CD8-positive, alpha-beta memory T cell (primary cell): ENCODE results near the gene TELO2. TPM values are rescaled to one million over a fixed set of nuclear protein-coding genes. Genes with fewer than 3 reads are reported as not detected.

Experiments
- CTCF ChIA-PET: fragments of 350-600 bp; sonication (Branson Sonifier 250); formaldehyde crosslinking; loops from one replicate; lab custom pipeline; 2021; ENCODE audit warnings: antibody characterized with exemption; lab: Charles Lee
- POLR2A ChIA-PET: fragments of 350-600 bp; sonication (Branson Sonifier 250); formaldehyde crosslinking; loops from one replicate; lab custom pipeline; 2021; ENCODE audit warnings: antibody characterized with exemption; lab: Charles Lee
- DNase-seq, 5 donors: peaks; one replicate each; pipeline versions ENCODE4 v3.0.0 to v3.0.0-alpha.2; 2020 to 2022; ENCODE audit warnings: mixed read lengths in 1 of 5
- H3K27ac ChIP-seq: one replicate; pipeline ENCODE4 v1.7.0; 2013; ENCODE audit warnings: low read depth, mild to moderate bottlenecking, low read length, moderate library complexity
- H3K27me3 ChIP-seq: 2 replicates; pipeline ENCODE4 v1.7.0; 2013; ENCODE audit warnings: low read length, mild to moderate bottlenecking; ENCODE audit not compliant: insufficient read depth, poor library complexity, severe bottlenecking
- H3K36me3 ChIP-seq: 2 replicates; pipeline ENCODE4 v1.7.0; 2013; ENCODE audit warnings: mild to moderate bottlenecking, low read length, moderate library complexity; ENCODE audit not compliant: insufficient read depth
- H3K4me1 ChIP-seq: 2 replicates; pipeline ENCODE4 v1.7.0; 2013; ENCODE audit warnings: mild to moderate bottlenecking, low read length, moderate library complexity; ENCODE audit not compliant: insufficient read depth
- H3K4me3 ChIP-seq: 2 replicates; pipeline ENCODE4 v1.7.0; 2013; ENCODE audit warnings: mild to moderate bottlenecking, low read length
- H3K9me3 ChIP-seq: 2 replicates; pipeline ENCODE4 v1.7.0; 2013; ENCODE audit warnings: mild to moderate bottlenecking, low read length
- H3K27ac Mint-ChIP-seq, 8 donors: one replicate each; pipeline ENCODE4 v1.8.0; 2020 to 2021; ENCODE audit warnings: mixed read lengths in 8 of 8, mild to moderate bottlenecking in 6 of 8, inconsistent platforms in 3 of 8, moderate library complexity in 3 of 8
- H3K27me3 Mint-ChIP-seq, 2 donors: one replicate each; pipeline ENCODE4 v1.8.0; 2020 to 2021; ENCODE audit warnings: mixed read lengths in 2 of 2, mild to moderate bottlenecking in 1 of 2, moderate library complexity in 1 of 2
- H3K36me3 Mint-ChIP-seq, 3 donors: one replicate each; pipeline ENCODE4 v1.8.0; 2020 to 2021; ENCODE audit warnings: mixed read lengths in 3 of 3, inconsistent platforms in 1 of 3, mild to moderate bottlenecking in 1 of 3
- H3K4me1 Mint-ChIP-seq, 3 donors: one replicate each; pipeline ENCODE4 v1.8.0; 2020 to 2021; ENCODE audit warnings: mixed read lengths in 3 of 3, inconsistent platforms in 1 of 3, mild to moderate bottlenecking in 1 of 3
- H3K4me3 Mint-ChIP-seq, 7 donors: one replicate each; pipeline ENCODE4 v1.8.0; 2020 to 2021; ENCODE audit warnings: mixed read lengths in 7 of 7, mild to moderate bottlenecking in 6 of 7, moderate library complexity in 4 of 7, inconsistent platforms in 2 of 7
- H3K9me3 Mint-ChIP-seq, 5 donors: one replicate each; pipeline ENCODE4 v1.8.0; 2020 to 2022; ENCODE audit warnings: mixed read lengths in 5 of 5, mild to moderate bottlenecking in 3 of 5, moderate library complexity in 2 of 5, inconsistent platforms in 1 of 5
- polyA plus RNA-seq: library from polyadenylated mRNA; unstranded; fragments of 300-500 nt; fragmentation: Illumina TruSeq; gene quantifications from one replicate; pipeline ENCODE4 v1.2.3, GENCODE V29; 2021
- total RNA-seq, 2 experiments: library from RNA; stranded (reverse); gene quantifications; one replicate each; pipeline ENCODE4 v1.2.3, GENCODE V29; 2021

Gene TELO2
- total and polyA plus RNA-seq, 3 experiments from 2014 or later = 14.0 to 84.9 (median 84.7) TPM

DNA sequence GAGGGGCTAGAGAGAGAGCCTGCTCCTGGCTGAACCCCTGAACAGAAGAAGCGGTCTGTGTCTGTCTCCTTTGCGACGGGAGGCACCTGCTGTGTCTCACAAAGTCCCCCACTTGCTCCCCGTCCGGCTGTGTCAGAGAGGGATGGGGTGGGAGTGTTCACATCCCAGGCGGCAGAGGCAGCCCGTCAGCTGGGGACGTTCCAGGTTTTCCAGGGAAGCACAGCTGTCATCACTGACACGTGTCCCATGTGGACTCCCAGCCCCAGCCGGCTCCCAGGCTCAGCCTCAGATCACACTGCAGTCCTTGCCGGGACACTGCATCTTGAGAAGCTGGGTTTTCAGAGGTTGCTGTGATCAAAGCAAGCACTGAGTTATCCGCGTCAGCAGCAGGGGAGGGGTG lies 1.6 kb downstream of the TELO2 start:
- H3K9me3 Mint-ChIP-seq = no peaks in the 10 kb centered on the region
- H3K4me1 Mint-ChIP-seq = peaks cover 9 to 17% (median 11%) of the 10 kb centered on the region in 3 donors
- H3K36me3 Mint-ChIP-seq = peaks cover 0 to 33% (median 0%) of the 10 kb centered on the region in 3 donors
- DNase-seq = no peak
- peak overlapping the region; percentile 20 to 97 (median 92) for H3K4me3 Mint-ChIP-seq
- H3K9me3 ChIP-seq = no peaks in the 10 kb centered on the region
- peaks cover 15% of the 10 kb centered on the region for H3K4me1 ChIP-seq
- H3K36me3 ChIP-seq = no peaks in the 10 kb centered on the region
- no peak overlapping the region for H3K4me3 ChIP-seq
- no peaks in the 10 kb centered on the region for H3K27me3 Mint-ChIP-seq
- CTCF ChIA-PET = no interaction called here
- H3K27ac ChIP-seq = no peak overlapping the region
- H3K27ac Mint-ChIP-seq = peak overlapping the region in 1 of 8 donors; percentile 17
- POLR2A ChIA-PET = no interaction called here
- no peaks in the 10 kb centered on the region for H3K27me3 ChIP-seq

DNA sequence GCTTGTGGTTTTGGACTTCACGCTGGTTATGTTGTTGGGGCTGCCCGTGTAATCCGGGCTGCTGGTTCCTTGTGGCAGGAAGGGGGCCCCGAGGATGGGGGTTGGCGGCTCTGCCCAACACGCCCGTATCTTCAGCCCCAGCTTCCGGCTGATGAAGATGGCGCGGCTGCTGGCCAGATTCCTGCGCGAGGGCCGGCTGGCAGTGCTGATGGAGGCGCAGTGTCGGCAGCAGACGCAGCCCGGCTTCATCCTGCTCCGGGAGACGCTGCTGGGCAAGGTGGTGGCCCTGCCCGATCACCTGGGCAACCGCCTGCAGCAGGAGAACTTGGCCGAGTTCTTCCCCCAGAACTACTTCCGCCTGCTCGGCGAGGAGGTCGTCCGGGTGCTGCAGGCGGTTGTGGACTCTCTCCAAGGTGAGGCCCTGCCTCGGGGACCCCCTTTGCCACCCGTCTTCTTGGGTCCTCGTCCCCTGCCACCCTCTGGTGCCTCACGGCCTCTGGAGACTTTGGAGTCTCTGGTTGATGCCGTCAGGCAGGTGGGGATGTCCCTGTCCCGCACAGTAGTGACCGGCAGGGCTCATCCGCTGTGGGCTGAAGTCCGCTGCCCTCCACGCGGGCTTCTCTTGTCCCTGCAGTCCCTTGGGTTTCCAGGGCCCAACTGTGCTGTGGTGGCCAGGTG lies 2.2 kb downstream of the TELO2 start:
- Mint-ChIP-seq H3K9me3 (no peaks in the 10 kb centered on the region), H3K4me1 (peaks cover 9 to 17% (median 11%) of the 10 kb centered on the region in 3 donors), H3K27ac (no peak overlapping the region), H3K4me3 (peak overlapping the region; percentile 20 to 96 (median 68)), H3K27me3 (no peaks in the 10 kb centered on the region), H3K36me3 (peaks cover 0 to 33% (median 0%) of the 10 kb centered on the region in 3 donors)
- CTCF ChIA-PET = no interaction called here
- no peak overlapping the region for H3K27ac ChIP-seq
- peaks cover 15% of the 10 kb centered on the region for H3K4me1 ChIP-seq
- H3K36me3 ChIP-seq = no peaks in the 10 kb centered on the region
- H3K27me3 ChIP-seq = no peaks in the 10 kb centered on the region
- no peak for DNase-seq
- no peaks in the 10 kb centered on the region for H3K9me3 ChIP-seq
- POLR2A ChIA-PET = no interaction called here
- H3K4me3 ChIP-seq = no peak overlapping the region

DNA sequence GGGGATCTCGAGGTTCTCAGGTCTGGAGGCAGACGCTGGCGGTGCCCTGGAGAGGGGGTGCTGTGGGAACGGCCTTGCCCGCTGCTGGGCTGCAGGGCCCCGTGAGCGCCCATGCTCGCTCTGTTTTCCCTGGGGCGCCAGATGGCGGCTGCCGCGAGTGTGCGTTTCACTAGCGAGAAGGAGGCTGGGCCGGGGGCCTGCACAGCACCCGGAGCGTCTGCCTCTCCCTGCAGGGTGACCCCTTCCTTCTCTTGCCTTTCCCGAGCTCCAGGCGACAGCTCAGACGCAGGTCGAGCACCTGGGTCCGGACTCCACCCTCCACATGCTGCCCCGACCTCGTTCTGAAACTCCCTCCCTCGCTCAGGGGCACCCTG lies 2.7 kb downstream of the TELO2 start:
- Mint-ChIP-seq H3K4me3 (peak overlapping the region in 1 of 7 donors; percentile 61), H3K36me3 (peaks cover 0 to 33% (median 0%) of the 10 kb centered on the region in 3 donors), H3K27ac (no peak overlapping the region), H3K9me3 (no peaks in the 10 kb centered on the region), H3K4me1 (peaks cover 9 to 17% (median 11%) of the 10 kb centered on the region in 3 donors), H3K27me3 (no peaks in the 10 kb centered on the region)
- POLR2A ChIA-PET = no interaction called here
- Histone ChIP-seq H3K4me1 (peaks cover 15% of the 10 kb centered on the region), H3K36me3 (no peaks in the 10 kb centered on the region), H3K9me3 (no peaks in the 10 kb centered on the region), H3K27me3 (no peaks in the 10 kb centered on the region), H3K4me3 (no peak overlapping the region), H3K27ac (no peak overlapping the region)
- DNase-seq = no peak
- CTCF ChIA-PET = no interaction called here

DNA sequence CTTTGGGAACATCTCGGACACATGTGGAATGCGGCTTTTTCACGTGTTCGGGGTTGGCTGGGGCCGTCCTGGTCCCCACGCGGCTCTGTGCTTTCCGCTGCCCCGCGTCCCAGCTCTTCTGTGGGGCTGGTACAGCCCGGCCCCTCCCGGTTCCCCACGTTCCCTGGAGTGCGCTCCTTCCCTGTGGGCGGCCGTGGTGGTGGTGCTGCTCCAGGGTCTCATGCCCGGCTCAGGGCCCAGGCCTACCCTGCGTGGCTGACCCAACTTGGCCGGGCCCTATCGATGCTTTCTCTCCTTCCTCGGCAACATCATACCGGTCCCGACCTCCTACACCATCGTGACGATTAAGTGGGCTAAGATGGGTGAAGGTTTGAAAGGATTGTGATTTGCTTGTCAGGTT lies 3.3 kb downstream of the TELO2 start:
- Mint-ChIP-seq H3K4me3 (peak overlapping the region in 1 of 7 donors; percentile 31), H3K36me3 (peaks cover 0 to 34% (median 0%) of the 10 kb centered on the region in 3 donors), H3K27me3 (no peaks in the 10 kb centered on the region), H3K9me3 (no peaks in the 10 kb centered on the region), H3K4me1 (peaks cover 9 to 17% (median 11%) of the 10 kb centered on the region in 3 donors), H3K27ac (no peak overlapping the region)
- peaks cover 15% of the 10 kb centered on the region for H3K4me1 ChIP-seq
- no peaks in the 10 kb centered on the region for H3K9me3 ChIP-seq
- no peak overlapping the region for H3K27ac ChIP-seq
- no peaks in the 10 kb centered on the region for H3K27me3 ChIP-seq
- ChIA-PET POLR2A (no interaction called here), CTCF (no interaction called here)
- H3K4me3 ChIP-seq = no peak overlapping the region
- no peaks in the 10 kb centered on the region for H3K36me3 ChIP-seq
- no peak for DNase-seq

DNA sequence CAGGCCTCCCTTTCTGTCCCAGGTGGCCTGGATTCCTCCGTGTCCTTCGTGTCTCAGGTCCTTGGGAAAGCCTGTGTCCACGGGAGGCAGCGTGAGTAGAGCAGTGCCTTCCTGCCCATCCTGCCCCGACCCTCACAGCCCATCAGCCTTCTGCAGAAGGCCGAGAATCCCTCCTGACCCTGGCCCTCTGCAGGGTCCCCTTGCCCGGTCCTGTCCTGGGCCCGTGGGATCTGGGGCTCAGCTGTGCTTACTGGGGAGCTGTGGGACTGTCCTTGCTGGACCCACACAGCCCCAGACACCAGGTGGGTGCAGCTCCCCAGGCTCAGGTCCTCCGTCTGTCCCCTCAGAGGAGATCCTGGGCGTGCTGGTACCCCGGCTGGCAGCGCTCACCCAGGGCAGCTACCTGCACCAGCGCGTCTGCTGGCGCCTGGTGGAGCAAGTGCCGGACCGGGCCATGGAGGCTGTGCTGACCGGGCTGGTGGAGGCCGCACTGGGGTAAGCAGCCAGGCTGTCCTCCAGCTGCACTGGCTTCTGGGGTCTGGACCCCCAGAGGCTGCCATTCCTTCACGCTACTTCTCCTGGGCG lies 3.9 kb downstream of the TELO2 start:
- Mint-ChIP-seq H3K27me3 (no peaks in the 10 kb centered on the region), H3K36me3 (peaks cover 0 to 38% (median 0%) of the 10 kb centered on the region in 3 donors), H3K4me3 (peak overlapping the region in 2 of 7 donors; percentile 31 to 66), H3K9me3 (no peaks in the 10 kb centered on the region), H3K4me1 (peaks cover 9 to 17% (median 11%) of the 10 kb centered on the region in 3 donors), H3K27ac (no peak overlapping the region)
- H3K27me3 ChIP-seq = no peaks in the 10 kb centered on the region
- no peaks in the 10 kb centered on the region for H3K9me3 ChIP-seq
- ChIA-PET POLR2A (no interaction called here), CTCF (no interaction called here)
- no peak for DNase-seq
- no peak overlapping the region for H3K4me3 ChIP-seq
- no peaks in the 10 kb centered on the region for H3K36me3 ChIP-seq
- H3K27ac ChIP-seq = no peak overlapping the region
- H3K4me1 ChIP-seq = peaks cover 14% of the 10 kb centered on the region

DNA sequence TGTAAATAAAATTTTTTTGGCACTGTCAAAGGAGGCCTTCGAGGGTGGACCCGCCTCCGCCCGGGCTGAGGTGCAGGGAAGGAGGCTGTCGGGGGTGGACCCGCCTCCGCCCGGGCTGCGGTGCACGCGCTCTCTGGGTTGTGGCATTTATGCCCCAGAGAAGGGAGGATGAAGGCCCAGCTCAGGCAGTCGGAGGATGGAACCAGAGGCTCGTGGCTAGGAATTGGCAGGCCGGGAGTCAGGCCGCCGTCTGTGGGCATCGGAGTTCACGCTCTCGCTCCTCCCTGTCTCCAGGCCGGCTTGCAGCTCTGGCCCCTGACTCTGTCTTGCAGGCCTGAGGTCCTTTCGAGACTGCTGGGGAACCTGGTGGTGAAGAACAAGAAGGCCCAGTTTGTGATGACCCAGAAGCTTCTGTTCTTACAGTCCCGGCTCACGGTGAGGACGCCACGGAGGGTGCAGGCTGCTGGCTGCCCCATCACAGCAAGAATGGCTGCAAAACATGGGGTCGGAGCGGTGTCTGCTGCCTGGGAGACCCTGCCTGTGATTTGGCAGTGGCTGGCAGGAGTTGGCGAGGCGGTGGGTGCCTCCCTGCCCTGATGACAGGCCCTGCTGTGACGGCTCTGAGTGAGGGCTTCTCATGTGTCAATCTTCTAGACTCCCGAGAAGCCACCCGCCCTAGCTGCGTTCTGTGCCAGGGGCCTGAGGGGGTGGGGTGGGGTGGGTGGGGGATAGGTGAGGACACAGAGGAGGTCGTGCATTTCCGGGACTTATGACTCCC lies 5.9 kb downstream of the TELO2 start:
- CTCF ChIA-PET = no interaction called here
- no peaks in the 10 kb centered on the region for H3K27me3 ChIP-seq
- H3K9me3 ChIP-seq = no peaks in the 10 kb centered on the region
- H3K4me3 ChIP-seq = no peak overlapping the region
- no peak overlapping the region for H3K4me3 Mint-ChIP-seq
- H3K9me3 Mint-ChIP-seq = no peaks in the 10 kb centered on the region
- H3K4me1 ChIP-seq = peaks cover 2% of the 10 kb centered on the region
- H3K27me3 Mint-ChIP-seq = no peaks in the 10 kb centered on the region
- no peak for DNase-seq
- no peaks in the 10 kb centered on the region for H3K36me3 ChIP-seq
- no peak overlapping the region for H3K27ac Mint-ChIP-seq
- POLR2A ChIA-PET = no interaction called here
- H3K4me1 Mint-ChIP-seq = peaks cover 0 to 4% (median 3%) of the 10 kb centered on the region in 3 donors
- H3K36me3 Mint-ChIP-seq = peaks cover 0 to 46% (median 0%) of the 10 kb centered on the region in 3 donors
- H3K27ac ChIP-seq = no peak overlapping the region

DNA sequence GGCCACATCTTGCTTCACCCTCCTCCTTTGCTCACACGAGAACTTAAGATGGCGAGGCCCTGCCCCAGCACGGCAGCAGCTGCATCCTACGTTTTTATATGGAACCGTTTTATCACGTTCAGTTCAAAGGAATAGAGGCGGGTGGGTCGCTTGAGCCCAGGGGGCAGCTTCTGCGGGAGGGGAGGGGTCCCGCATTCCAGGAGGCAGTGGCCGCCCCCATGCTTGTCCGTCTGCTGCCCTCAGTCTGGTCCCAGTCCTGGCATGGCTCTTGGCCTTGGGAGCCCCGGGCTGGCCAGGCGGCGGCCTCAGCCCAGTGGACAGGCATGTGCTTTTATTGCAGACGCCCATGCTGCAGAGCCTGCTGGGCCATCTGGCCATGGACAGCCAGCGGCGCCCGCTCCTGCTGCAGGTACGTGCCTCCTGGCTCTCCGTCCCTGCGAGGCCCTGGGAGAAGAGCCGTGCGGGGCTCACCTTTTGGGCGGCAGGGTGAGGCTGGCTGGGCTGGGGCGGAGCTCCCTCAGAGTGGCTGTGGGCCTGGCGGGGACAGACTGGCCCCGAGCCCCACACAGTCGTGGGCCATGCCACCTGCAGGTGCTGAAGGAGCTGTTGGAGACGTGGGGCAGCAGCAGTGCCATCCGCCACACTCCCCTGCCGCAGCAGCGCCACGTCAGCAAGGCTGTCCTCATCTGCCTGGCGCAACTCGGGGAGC lies 6.8 kb downstream of the TELO2 start:
- no peak overlapping the region for H3K27ac ChIP-seq
- no peak overlapping the region for H3K27ac Mint-ChIP-seq
- H3K36me3 ChIP-seq = no peaks in the 10 kb centered on the region
- no peaks in the 10 kb centered on the region for H3K4me1 ChIP-seq
- peaks cover 0 to 48% (median 0%) of the 10 kb centered on the region in 3 donors for H3K36me3 Mint-ChIP-seq
- peaks cover 0 to 2% (median 2%) of the 10 kb centered on the region in 3 donors for H3K4me1 Mint-ChIP-seq
- DNase-seq = no peak
- no peaks in the 10 kb centered on the region for H3K9me3 ChIP-seq
- CTCF ChIA-PET = no interaction called here
- no peaks in the 10 kb centered on the region for H3K27me3 Mint-ChIP-seq
- H3K4me3 Mint-ChIP-seq = no peak overlapping the region
- POLR2A ChIA-PET = no interaction called here
- no peaks in the 10 kb centered on the region for H3K27me3 ChIP-seq
- H3K9me3 Mint-ChIP-seq = no peaks in the 10 kb centered on the region
- H3K4me3 ChIP-seq = no peak overlapping the region
